OCI-M2 (cell line): ENCODE data around the gene JAK2.
"Not testable (repeated sequence)": the region's sequence is repeated elsewhere in the genome, so short reads cannot be mapped to it uniquely, and the experiment has no call there.

Experiments
- DNase-seq: peaks from one replicate; lab custom pipeline; 2025; ENCODE audit not compliant: unreplicated experiment; lab: John Stamatoyannopoulos, UW

The JAK2 gene

GRCh38 chr9:4980086-4980727 is 4.9 kb upstream of the JAK2 start:
- no peak for DNase-seq

- DNase-seq: no peak
Measured at GRCh38 chr9:4982721-4983482, 2.2 kb upstream of the JAK2 start.

- DNase-seq: no peak
Measured at GRCh38 chr9:4983601-4984165, 1.4 kb upstream of the JAK2 start.

- DNase-seq: no peak
Measured at GRCh38 chr9:4984171-4984620, 876 bp upstream of the JAK2 start.

GRCh38 chr9:4985386-4986266 is 554 bp downstream of the JAK2 start:
- DNase-seq: no peak

- DNase-seq: no peak
Measured at GRCh38 chr9:4986296-4986695, 1.2 kb downstream of the JAK2 start.

GRCh38 chr9:4986783-4987182 is 1.7 kb downstream of the JAK2 start:
- no peak for DNase-seq

GRCh38 chr9:4987961-4988421 is 2.9 kb downstream of the JAK2 start:
- no peak for DNase-seq

GRCh38 chr9:4992872-4993271 is 7.8 kb downstream of the JAK2 start:
- DNase-seq: no peak

- no peak for DNase-seq
Measured at GRCh38 chr9:4994166-4994890, 9.3 kb downstream of the JAK2 start.

GRCh38 chr9:4997196-4997595 is 12.1 kb downstream of the JAK2 start:
- DNase-seq: no peak

- DNase-seq: no peak
Measured at GRCh38 chr9:4997631-4998030, 12.6 kb downstream of the JAK2 start.

- DNase-seq: no peak
Measured at GRCh38 chr9:5002811-5003210, 17.7 kb downstream of the JAK2 start.

GRCh38 chr9:5004481-5004880 is 19.4 kb downstream of the JAK2 start:
- DNase-seq: no peak

GRCh38 chr9:5008202-5008601 is 23.1 kb downstream of the JAK2 start:
- DNase-seq: no peak

GRCh38 chr9:5013374-5013773 is 28.3 kb downstream of the JAK2 start:
- no peak for DNase-seq

GRCh38 chr9:5015934-5016333 is 30.9 kb downstream of the JAK2 start:
- no peak for DNase-seq

GRCh38 chr9:5025416-5025815 is 40.3 kb downstream of the JAK2 start:
- no peak for DNase-seq

GRCh38 chr9:5031941-5032340 is 46.9 kb downstream of the JAK2 start:
- DNase-seq: not testable (repeated sequence)

GRCh38 chr9:5040730-5041389 is 55.8 kb downstream of the JAK2 start:
- no peak for DNase-seq
